Measurements from ENCODE around the gene KIAA0930. TPM values are rescaled to one million over a fixed set of nuclear protein-coding genes. Genes with fewer than 3 reads are reported as not detected.
"Not testable (repeated sequence)": the region's sequence is repeated elsewhere in the genome, so short reads cannot be mapped to it uniquely, and the experiment has no call there.

The KIAA0930 gene
- total RNA-seq, 1 experiment from 2014 or later: 54.8 TPM

- ChIA-PET CTCF (no interaction called here), POLR2A (ENCODE audit: low non-redundant PET) (no interaction called here)
- H3K4me1 ChIP-seq (ENCODE audit: insufficient read depth, low read length, poor library complexity, severe bottlenecking): peaks cover 8% of the 10 kb centered on the region
- TF ChIP-seq EZH2 (IDR thresholded peaks at IDR 0.05; ENCODE audit: borderline replicate concordance, low read depth, low read length, poor library complexity, severe bottlenecking): no peak
- no peak for TF ChIP-seq CTCF (conservative IDR thresholded peaks at IDR 0.05; ENCODE audit: low read depth, low read length)
- intact Hi-C loops (cut with micrococcal nuclease; ENCODE audit: unreplicated experiment): no loop called here
- H3K9me3 ChIP-seq (ENCODE audit: low read depth, low read length, poor library complexity, severe bottlenecking): no peaks in the 10 kb centered on the region
- no peak overlapping the region for H3K27ac ChIP-seq (ENCODE audit: low read depth, low read length, poor library complexity, severe bottlenecking)
- no peak for DNase-seq (ENCODE audit: low spot score)
- H3K27me3 ChIP-seq (replicated peaks; ENCODE audit: insufficient read depth, low read depth, low read length, poor library complexity): no peaks in the 10 kb centered on the region
- H3K36me3 ChIP-seq (ENCODE audit: insufficient read depth, low read length, poor library complexity, severe bottlenecking): peaks cover 3% of the 10 kb centered on the region
- H3K4me3 ChIP-seq (ENCODE audit: low read depth, low read length, poor library complexity, severe bottlenecking): no peak overlapping the region
- BruUV-seq (replicated peaks): no TSS peak
Measured at GRCh38 chr22:45195616-45196015, 45.1 kb downstream of the KIAA0930 start.

- intact Hi-C loops (cut with micrococcal nuclease; ENCODE audit: unreplicated experiment): no loop called here
- H3K27me3 ChIP-seq (replicated peaks; ENCODE audit: insufficient read depth, low read depth, low read length, poor library complexity): no peaks in the 10 kb centered on the region
- no peak overlapping the region for H3K4me3 ChIP-seq (ENCODE audit: low read depth, low read length, poor library complexity, severe bottlenecking)
- CTCF ChIA-PET: no interaction called here
- peaks cover 3% of the 10 kb centered on the region for H3K36me3 ChIP-seq (ENCODE audit: insufficient read depth, low read length, poor library complexity, severe bottlenecking)
- no peaks in the 10 kb centered on the region for H3K9me3 ChIP-seq (ENCODE audit: low read depth, low read length, poor library complexity, severe bottlenecking)
- no peak overlapping the region for H3K27ac ChIP-seq (ENCODE audit: low read depth, low read length, poor library complexity, severe bottlenecking)
- no peak for TF ChIP-seq CTCF (conservative IDR thresholded peaks at IDR 0.05; ENCODE audit: low read depth, low read length)
- no peak for TF ChIP-seq EZH2 (IDR thresholded peaks at IDR 0.05; ENCODE audit: borderline replicate concordance, low read depth, low read length, poor library complexity, severe bottlenecking)
- POLR2A ChIA-PET (ENCODE audit: low non-redundant PET): no interaction called here
- BruUV-seq (replicated peaks): no TSS peak
- H3K4me1 ChIP-seq (ENCODE audit: insufficient read depth, low read length, poor library complexity, severe bottlenecking): peaks cover 8% of the 10 kb centered on the region
- DNase-seq (ENCODE audit: low spot score): no peak
Measured at GRCh38 chr22:45194686-45195085, 46.0 kb downstream of the KIAA0930 start.

GRCh38 chr22:45192701-45193187 is 48.0 kb downstream of the KIAA0930 start:
- POLR2A ChIA-PET (ENCODE audit: low non-redundant PET): no interaction called here
- BruUV-seq (replicated peaks): no TSS peak

GRCh38 chr22:45191746-45192145 is 48.9 kb downstream of the KIAA0930 start:
- intact Hi-C loops (cut with micrococcal nuclease; ENCODE audit: unreplicated experiment); POLR2A ChIA-PET (ENCODE audit: low non-redundant PET); H3K36me3 ChIP-seq (ENCODE audit: insufficient read depth, low read length, poor library complexity, severe bottlenecking); CTCF ChIA-PET; H3K9me3 ChIP-seq (ENCODE audit: low read depth, low read length, poor library complexity, severe bottlenecking); BruUV-seq (replicated peaks); H3K27ac ChIP-seq (ENCODE audit: low read depth, low read length, poor library complexity, severe bottlenecking); DNase-seq (ENCODE audit: low spot score); H3K27me3 ChIP-seq (replicated peaks; ENCODE audit: insufficient read depth, low read depth, low read length, poor library complexity); H3K4me3 ChIP-seq (ENCODE audit: low read depth, low read length, poor library complexity, severe bottlenecking); H3K4me1 ChIP-seq (ENCODE audit: insufficient read depth, low read length, poor library complexity, severe bottlenecking): not testable (repeated sequence)

More at GRCh38 chr22:45192701-45193187, 48.0 kb downstream of the KIAA0930 start:
- H3K4me3 ChIP-seq (ENCODE audit: low read depth, low read length, poor library complexity, severe bottlenecking): no peak overlapping the region
- H3K4me1 ChIP-seq (ENCODE audit: insufficient read depth, low read length, poor library complexity, severe bottlenecking): no peaks in the 10 kb centered on the region
- DNase-seq (ENCODE audit: low spot score): no peak
- H3K9me3 ChIP-seq (ENCODE audit: low read depth, low read length, poor library complexity, severe bottlenecking): no peaks in the 10 kb centered on the region
- CTCF ChIA-PET: no interaction called here
- intact Hi-C loops (cut with micrococcal nuclease; ENCODE audit: unreplicated experiment): no loop called here
- no peaks in the 10 kb centered on the region for H3K27me3 ChIP-seq (replicated peaks; ENCODE audit: insufficient read depth, low read depth, low read length, poor library complexity)
- H3K27ac ChIP-seq (ENCODE audit: low read depth, low read length, poor library complexity, severe bottlenecking): no peak overlapping the region
- peaks cover 6% of the 10 kb centered on the region for H3K36me3 ChIP-seq (ENCODE audit: insufficient read depth, low read length, poor library complexity, severe bottlenecking)
- TF ChIP-seq EZH2 (IDR thresholded peaks at IDR 0.05; ENCODE audit: borderline replicate concordance, low read depth, low read length, poor library complexity, severe bottlenecking): no peak
- 0 out of 2 replicates have a peak, but pooled peaks have one; percentile 16 for TF ChIP-seq CTCF (conservative IDR thresholded peaks at IDR 0.05; ENCODE audit: low read depth, low read length)

Measured in A673 (cell line).